8988T (cell line): Measurements from ENCODE around the gene LAMC1.
A peak's percentile ranks its signal among the peaks of the same experiment; 100 is the strongest.

Experiments used
- DNase-seq: peaks from one replicate; pipeline ENCODE4 v3.0.0; 2011

LAMC1 gene

DNA sequence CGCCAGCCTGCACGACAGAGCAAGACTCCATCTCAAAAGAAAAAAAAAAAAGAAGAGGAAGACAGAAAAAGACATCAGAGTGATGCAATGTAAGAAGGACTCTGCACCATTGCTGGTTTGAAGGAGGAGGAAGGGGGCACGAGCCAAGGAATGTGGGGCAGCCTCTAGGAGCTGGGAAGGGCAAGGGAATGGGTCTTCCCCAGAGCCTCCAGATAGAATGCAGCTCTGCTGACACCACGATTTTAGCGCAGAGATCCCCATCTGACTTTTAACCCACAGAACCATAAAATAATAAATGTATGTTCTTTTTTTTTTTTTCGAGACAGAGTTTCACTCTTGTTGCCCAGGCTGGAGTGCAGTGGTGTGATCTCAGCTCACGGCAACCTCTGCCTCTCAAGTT lies 129.0 kb downstream of the LAMC1 start:
- no peak for DNase-seq

DNA sequence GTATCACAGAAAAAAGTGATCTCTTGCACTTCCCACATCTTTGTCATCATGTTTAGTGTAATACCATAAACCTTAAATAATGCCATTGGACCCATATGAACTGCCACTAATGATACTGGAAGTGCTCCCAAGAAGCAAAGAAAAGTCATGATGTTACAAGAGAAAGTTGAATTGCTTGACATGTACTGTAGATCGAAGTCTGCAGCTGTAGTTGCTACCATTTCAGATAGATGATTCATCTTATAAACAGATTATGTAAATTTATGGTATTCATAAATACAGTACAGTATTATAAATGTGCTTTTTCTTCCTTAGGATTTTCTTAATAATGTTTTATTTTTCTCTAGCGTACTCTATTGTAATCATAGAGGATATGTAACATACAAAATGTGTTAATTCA lies 132.7 kb downstream of the LAMC1 start:
- DNase-seq = no peak

DNA sequence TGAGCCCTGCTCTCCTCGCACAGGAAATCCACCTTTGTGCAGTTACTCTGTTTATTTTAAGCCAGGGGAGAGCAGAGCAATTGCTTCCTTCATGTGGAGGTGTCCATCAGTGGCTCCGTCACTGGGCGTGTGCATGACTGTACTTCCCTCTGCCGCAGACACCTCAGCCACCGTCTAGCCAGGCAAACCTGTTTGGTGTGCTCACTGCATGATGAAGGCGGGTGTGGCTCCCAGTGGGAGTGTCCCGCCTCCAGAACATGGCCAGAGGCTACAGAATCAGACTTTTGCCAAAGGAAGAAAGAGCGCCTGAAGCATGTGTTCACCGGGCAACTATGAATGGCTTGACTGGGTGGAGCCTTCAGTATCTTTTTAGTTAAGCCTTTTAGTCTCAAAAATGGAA lies 136.7 kb downstream of the LAMC1 start:
- peak; percentile 41 for DNase-seq

DNA sequence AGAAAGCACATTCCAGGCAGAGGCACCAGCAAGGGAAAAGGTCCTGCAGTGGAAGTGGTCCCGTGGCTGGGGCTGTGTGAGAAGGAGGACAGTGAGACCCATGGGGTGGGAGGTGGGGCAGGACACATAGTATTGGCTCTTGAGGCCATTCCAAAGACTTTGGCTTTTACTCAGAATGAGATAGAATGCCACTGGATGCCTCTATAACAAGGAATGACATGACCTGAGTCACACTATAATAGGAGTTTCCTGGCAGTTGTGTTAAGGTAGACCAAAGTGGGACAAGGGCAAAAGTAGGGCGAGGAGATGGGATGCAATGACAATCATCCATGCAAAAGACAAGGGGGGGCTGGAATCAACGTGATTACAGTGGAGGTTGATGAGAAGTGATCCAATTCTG lies 138.2 kb downstream of the LAMC1 start:
- DNase-seq = no peak

DNA sequence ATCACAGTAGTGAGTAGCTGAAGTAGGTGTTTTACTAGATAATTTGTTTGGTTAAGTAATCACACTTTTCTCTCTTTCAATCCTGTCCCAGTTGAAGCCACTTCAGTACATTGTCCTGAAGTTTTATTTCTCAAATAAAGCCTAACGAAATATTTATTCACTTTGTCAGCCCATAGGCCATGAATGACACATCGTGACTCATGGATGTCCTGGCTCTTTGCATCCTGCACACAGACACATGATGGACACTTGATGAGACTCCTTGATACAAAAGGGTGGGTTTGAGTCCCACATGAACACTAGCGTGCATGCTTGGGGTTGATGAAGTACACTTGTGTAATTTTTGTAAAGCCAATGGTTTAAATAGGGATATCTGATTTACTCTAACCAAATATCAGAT lies 140.1 kb downstream of the LAMC1 start:
- no peak for DNase-seq

DNA sequence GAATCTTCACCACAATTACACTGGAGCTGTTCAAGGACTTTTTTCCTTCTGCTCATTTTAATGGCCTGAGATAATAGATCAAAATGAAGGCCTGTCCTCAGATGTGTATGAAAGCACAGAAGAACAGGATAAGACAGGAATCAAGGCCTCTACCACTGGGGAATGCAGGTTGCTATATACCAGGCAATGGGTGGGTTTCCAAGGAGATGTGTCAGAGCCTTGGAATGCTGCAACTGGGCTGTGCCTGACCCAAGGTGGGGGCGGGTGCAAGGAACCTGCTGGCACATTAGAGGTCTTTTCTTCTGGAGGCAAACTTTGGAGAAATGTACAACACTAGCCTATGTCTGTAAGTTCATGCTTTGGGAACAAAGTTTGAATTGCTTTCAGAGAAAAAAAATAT lies 141.1 kb downstream of the LAMC1 start:
- DNase-seq = no peak

DNA sequence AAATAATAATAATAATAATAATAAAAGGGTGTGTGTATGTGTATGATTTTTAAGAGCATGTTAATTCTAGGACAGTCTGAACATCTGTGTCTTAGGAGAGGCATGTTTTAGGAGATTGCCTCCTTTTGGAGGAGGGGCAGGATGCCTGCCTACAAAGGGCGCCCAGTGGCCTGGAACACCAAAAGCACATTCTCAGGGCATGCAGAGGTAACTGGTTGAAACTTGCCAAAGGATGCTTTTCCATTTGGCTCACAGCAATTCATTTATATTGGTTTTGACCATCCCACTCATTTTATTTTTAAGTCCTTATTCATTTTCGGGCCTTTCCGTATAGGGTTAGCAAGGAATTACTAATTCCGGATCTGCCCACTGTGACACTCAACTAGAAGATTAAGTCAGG lies 141.7 kb downstream of the LAMC1 start:
- DNase-seq = no peak

DNA sequence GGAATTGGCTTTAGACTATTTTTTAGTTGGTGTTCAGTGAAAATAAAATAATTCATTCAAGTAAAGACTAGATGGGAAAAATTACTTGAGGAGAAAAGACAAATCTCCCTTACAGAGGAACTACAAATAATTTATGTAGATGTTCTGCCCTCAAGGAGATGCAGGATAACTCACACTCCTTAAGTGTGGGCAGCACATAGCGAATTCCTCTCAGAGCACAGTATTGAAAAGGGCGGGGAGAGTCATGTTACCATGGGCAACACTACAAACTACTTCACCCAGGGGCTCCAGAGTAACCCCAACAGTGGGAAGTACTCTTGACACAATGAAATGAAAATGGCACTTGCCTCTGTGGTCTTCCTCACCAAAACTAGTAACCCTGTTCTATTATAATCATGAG lies 142.2 kb downstream of the LAMC1 start:
- no peak for DNase-seq

DNA sequence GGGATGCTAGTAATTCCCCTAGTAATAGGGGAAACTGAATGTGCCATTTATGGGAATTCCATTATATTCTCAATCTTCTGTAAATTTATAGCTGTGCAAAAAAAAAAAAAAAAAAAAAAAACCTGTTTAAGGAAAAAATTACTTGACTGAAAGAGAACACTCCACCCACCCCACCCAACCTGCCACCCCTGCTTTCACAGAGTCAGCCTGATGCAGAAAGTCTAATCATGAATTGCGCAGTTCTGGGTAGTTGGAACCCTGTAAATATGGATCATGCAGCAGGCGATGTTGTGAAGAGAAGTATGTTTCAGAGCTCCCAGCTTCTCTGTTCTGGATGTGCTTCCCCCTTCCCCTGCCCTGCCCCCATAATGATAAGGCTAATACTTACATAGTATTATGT lies 143.2 kb downstream of the LAMC1 start:
- no peak for DNase-seq

DNA sequence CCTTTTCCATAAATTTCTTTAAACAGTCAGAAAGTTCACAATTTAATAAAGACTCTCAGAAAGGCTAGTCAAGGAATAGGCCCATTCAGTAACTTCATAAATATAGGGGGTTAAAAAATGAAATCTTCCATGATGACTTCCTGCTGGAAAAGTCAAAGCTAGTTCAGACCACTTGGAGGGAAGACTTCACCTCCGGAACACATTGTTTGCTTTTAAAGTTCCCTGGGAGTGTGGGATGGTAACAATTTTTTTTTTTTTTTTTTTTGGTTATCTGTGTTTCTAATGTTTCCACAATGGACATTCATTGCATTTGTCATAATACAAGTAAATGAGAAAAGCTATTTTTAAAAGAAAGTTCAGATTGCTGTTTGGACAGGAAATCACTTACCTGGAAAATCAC lies 144.5 kb downstream of the LAMC1 start:
- DNase-seq = no peak

DNA sequence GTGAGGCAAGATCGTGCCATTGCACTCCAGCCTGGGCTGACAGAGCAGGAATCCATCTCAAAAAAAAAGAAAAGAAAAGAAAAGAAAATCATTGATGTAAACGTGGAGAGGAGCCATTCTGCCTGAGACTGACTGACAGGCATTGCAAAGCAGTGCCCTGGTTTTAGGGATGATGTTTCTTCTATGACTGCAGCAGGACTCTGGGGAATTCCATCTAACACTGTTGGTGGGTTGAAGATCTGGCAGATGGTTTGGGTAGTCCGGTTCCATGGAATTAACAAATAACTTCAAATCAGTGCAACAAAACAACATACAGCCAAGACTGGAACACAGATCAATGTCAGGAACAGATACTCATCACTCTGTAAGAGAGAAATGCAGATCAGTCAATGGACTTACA lies 145.1 kb downstream of the LAMC1 start:
- no peak for DNase-seq

DNA sequence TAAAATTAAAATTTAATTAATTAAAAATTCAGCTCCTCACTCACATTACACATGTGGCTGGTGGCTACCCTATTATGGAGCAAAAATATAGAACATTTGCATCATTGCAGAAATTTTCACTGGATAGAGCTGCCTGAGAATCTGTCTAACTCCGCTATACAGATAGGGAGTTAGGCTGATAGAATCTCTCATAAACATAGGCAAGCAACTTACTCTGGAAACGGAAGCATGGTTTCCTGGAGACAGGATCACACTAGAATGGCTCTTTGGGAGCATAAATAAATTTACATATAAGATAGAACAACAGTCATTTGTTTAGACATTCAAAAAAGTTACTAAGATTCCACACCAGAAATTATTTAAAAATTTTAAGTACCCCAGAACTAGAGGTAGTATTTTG lies 150.6 kb downstream of the LAMC1 start:
- DNase-seq = no peak

DNA sequence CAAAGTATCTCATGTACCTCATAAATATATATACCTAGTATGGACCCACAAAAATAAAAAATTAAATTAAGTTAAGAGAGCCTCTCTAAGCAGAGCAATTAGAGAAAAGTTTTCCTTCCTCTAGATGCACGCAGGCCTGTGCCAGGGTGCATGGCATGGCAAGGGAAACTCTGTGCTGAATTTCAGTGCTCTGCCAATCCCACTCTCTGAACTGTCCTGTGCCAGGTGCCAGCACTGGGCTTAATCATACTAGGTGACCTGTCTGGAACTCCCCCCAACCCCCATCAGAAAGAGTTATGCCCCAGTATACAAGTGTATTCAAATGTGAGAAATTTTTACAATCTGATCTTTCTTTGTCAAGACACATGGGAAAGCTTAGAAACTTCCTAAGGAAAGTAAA lies 152.4 kb downstream of the LAMC1 start:
- DNase-seq = no peak

DNA sequence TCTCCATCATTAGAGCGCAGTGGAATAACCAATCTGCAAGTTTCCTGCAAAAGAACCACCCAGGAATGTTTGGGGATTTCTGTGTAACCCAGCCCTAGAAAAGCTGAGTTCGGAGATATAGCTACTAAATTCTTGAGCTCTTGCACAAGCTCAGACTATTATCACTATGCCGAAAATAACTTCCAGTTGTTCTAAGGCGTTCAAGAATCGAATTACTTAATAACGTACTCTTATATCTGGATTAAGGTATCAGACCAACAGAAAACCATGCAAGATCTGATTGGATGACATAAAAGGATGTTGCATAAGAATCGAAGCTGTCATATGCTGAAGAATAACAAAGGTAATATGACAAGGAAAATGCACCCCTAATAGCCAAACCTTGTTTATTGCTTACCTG lies 155.3 kb downstream of the LAMC1 start:
- no peak for DNase-seq

DNA sequence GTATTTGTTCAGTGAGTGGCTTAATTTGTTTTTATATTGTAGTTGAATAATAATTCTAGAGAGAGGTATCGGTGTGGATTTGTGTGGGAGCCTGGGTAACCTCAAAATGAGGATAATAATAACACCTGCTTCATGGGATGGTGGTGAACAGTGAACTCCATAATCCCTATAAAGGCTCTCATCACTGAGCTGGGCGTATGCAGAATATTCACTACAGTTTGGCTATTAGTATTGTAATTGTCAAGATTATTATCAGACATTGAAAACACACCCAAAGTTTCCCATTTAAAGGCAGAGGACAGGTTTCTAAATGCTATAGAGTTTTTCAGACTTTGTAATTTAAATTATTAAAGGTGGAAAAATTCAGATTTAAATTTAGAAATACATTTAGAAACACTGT lies 155.8 kb downstream of the LAMC1 start:
- DNase-seq = no peak

DNA sequence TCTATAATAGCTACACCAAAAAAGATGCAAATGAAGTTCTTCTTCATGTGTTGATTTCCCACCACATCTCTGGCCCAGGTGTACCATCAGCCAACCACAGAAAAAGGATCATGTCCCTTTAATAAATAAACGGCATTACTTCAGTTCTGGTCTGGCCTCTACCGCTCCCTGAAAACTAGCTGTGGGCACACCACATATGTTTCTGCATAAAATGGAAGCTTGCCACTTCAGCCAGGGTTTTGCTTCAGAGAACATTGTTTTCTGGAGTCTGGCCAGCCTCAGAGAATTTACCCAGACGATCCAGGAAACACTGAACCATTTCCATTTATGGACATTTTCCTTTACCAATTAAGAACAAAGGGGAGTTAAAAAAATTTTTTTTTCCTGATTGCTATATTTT lies 157.0 kb downstream of the LAMC1 start:
- DNase-seq = no peak

DNA sequence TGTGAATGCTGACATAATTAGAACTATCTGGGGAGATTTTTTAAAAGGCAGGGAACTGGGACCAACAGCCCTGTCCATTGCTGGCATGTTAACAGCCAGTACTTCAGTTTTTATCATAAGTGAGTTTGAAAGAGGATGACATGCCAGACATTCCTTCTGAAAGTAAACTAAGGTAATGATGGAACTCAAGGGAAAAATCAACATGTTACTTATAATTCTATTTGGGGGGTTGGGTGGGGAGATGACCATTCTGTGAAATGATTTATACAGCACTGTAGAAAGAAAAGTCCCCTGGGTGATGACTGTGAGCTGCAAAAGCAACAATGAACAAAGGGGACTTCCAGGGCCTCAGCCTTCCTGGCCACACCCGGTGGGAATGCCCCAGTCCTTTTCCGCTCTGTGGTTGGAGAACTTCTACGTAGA lies 157.4 kb downstream of the LAMC1 start:
- no peak for DNase-seq

DNA sequence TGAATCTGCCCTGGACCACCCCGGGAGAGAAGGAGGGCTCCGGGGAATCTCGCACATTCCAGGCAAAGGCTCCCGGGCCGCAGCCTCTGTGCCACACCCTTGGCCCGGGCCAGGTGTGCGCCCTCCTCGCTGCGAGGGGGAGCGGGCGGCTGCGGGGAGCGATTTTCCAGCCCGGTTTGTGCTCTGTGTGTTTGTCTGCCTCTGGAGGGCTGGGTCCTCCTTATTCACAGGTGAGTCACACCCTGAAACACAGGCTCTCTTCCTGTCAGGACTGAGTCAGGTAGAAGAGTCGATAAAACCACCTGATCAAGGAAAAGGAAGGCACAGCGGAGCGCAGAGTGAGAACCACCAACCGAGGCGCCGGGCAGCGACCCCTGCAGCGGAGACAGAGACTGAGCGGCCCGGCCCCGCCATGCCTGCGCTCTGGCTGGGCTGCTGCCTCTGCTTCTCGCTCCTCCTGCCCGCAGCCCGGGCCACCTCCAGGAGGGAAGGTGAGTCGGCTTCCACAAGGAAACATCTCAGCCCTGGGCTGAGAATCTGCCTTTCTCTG lies 162.8 kb downstream of the LAMC1 start, which contains the start of gene LAMC2:
Gene LAMC2 (plus strand): TSS at position 324 of the 550 bp plus-strand sequence. CDS start 89 bp downstream, at position 413.
- peak; percentile 60 for DNase-seq

DNA sequence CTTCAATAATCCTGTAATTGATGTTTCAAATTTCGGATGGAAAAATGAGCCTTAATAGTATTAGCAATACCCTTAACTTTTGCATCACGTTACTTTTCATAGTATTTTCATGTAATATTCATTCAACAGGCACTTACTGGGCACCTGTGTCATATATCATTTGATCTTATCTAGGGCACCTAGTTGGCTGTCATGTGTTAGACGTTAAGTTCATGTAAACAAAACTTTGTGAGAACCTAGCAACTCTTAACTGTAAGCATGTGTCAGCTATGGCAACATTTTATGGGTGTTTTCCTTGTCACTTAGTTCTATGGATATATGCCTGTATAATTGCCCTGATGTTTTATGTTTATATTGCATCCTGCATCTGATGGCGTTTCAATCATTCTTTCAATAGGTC lies 163.6 kb downstream of the LAMC1 start:
- DNase-seq = no peak

DNA sequence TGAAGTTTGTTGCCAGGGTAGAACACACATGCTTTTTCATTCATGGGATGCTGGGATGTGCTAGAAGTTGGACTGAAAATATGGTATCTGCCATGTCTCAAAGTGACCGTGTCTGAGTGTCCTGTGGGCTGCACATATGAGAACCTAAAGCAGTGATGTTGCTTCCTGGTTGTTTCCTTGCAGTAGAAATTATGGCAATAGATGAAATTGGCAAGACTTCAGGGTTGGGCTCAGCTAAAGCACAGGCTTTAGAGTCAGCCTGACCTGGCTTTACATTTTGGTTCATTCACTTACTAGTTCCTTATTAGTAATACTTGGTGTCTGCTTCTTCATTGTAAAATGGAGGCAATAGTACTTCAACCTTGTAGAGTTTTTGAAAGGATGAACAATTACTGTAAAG lies 165.0 kb downstream of the LAMC1 start:
- DNase-seq = no peak

DNA sequence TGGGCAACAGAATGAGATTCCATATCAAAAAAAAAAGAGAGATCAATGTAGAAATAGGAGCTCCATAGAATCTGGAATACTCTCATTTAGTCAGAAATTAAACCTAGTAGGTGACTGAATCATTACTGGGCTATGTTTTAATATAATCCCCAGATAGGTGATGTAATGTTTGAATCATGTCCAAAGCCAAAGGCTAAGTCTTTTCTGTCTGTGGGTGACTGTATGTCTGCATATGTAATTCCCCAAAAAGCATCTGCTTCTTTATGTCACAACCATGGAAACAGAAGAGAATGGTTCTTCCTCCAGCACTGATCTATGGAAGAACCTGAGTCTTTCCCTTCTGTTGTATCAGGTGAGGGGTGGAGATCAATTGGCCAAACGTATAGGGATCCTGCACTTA lies 168.6 kb downstream of the LAMC1 start:
- DNase-seq = no peak

DNA sequence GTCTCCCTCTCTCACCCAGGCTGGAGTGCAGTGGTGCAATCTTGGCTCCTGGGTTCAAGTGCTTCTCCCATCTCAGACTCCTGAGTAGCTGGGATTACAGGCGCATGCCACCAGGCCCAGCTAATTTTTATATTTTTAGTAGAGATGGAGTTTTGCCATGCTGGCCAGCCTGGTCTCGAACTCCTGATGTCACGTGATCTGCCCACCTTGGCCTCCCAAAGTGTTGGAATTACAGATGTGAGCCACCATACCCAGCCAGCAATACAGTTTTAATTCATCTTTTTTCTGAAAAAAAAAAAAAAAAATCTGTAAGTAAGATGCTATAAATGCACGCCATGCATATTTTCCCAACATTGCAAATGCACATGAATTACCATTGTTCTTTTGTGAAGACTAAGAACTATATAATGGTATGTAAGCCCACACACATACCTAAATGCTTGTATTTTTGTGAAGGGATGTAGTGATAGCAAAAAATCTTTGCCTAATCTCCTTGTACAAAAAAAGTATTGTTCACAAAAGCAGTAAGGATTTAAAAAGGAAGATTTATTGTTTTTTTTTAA lies 170.8 kb downstream of the LAMC1 start:
- DNase-seq = no peak

DNA sequence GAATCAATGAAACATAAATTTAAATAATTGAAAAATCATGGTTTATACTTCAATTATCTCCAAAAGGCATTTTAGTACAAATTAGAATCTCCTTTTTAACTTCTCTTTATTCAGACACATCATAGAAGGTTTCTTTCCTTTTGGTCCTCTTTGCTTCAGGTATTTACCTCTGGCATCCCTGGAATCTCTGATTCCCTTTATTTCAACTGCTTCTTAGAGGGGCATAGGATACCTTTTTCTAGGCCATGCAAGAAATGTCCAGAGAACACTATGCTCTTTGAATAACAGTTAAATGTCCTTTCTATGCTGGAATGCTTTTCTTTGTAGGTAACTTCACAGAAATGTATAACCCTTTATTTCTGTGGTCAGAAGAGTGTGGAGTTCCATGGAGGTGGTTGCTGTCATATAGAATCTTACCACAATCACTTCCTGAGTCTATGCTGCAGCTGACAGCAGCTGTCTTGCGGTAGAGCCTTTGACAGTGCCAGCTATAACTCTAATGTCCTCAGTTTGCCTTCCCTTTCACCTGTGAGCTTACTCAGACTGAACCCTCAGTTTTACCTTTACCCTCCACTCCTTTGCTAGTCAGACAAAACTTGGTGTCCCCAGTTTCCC lies 171.4 kb downstream of the LAMC1 start:
- no peak for DNase-seq

DNA sequence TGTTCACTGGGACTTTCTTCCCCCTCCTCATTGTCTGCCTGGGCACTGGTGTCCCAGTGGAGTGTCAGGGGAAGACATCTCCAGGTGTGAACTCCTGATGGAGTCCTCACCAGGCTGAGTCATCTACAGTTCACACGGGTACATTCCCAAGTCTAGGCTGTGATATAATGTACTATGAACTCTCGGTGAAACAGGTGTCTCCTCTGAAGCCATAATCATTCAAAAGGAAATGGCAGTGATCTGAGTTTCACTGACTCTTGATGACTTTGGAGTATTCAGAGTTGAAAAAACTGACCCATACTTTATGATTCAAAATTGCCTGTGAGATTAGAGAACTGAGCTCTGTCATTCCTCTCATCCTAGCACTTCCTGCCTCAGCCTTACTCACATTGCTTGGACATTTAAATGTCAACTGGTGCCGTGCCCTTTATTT lies 171.9 kb downstream of the LAMC1 start:
- no peak for DNase-seq
